GM21367 (cell line): ENCODE measurements around the gene TBCEL.
A peak's percentile ranks its signal among the peaks of the same experiment; 100 is the strongest.
"Not testable (repeated sequence)": the region's sequence is repeated elsewhere in the genome, so short reads cannot be mapped to it uniquely, and the experiment has no call there.

ENCODE experiments used
- ATAC-seq: cut with Tn5 transposase; IDR thresholded peaks from one replicate; pipeline ENCODE4 v1.9.1; 2021; ENCODE audit not compliant: unreplicated experiment

TBCEL gene, protein sequence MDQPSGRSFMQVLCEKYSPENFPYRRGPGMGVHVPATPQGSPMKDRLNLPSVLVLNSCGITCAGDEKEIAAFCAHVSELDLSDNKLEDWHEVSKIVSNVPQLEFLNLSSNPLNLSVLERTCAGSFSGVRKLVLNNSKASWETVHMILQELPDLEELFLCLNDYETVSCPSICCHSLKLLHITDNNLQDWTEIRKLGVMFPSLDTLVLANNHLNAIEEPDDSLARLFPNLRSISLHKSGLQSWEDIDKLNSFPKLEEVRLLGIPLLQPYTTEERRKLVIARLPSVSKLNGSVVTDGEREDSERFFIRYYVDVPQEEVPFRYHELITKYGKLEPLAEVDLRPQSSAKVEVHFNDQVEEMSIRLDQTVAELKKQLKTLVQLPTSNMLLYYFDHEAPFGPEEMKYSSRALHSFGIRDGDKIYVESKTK

DNA sequence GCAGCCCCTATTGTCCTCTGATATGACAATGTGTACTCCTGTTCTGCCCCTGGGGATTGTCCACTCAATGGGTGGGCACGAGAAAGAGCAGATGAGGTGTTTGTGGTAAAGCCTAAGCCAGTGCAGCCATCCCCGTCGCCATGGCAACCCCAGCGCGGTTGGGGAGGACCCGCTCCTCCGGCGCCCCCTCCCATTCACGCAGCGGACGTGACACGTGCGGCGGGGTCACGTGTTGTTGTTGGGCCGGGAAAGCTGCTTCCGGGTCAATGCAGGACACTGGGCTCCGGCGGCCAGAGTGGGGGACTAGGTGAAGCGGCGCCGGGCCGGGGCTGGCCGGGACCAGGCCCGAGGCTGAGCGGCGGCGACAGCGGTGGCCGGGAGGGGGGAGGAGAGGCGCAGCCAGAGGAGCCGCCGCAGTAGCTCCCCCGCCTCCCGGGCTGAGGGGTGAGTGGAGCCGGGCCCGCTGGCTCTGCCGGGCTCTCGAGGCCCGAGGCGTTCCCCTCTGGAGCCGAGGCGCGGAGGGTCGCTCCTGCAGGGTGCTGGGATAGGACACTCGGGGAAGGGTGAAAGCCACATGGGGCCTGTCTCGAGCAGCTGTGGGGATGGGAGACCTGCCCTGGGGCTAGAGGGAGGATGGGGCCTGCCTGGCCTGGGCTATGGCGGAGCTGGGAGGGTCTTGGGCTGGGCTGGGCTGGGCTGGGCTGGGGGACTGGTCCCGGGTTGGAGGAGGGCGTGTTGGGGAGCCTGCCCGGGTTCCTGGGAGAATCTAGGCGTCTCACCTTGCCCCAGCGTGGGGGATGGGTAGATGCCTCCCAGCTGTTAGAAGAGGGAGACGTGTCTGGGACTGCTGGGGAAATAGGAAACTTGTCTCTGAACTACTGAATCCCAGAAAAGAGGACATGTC lies at the start of gene TBCEL:
TSS of gene TBCEL (plus strand) at position 255 of the 904 bp plus-strand sequence. CDS start 21,589 bp downstream, outside the sequence.
- peak; percentile 92 for ATAC-seq

DNA sequence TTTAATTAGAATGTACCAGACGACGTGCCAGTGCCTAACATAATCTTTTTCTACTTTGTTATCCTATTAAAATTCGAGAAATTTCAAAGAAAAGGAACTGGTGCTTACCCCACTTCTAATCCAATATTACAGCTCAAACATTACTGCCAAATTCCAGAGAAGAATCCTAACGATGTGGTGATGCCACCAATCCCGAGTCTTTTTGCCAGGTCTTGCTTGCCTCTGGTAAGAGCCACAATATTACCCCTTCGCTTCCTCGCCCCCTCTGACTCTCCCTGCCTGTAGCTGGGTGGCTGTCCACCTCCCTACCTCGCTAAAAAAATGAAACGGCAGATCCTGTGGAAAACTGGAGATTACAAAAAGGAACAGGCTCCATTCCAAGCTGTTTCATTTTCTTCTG lies 49.4 kb upstream of the TBCEL start:
- no peak for ATAC-seq

DNA sequence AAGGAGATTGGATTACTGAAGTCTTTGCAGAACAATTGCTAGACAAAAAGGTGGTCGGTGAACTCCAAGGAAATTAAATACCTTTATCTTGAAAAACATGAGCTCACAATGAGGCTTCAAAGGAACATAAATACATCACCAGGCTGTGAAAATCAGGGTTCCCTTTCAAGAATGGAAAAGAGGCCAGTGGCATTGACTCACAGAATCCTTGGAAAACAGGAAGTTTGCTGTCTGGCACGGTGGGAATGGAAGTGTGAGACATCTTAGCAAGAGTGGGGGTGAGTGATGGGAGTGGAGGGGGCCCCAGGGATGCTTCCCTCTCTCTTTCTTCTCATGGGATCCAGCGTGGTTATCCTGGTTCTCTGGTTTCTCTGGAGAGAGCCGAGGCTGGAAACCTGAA lies 48.9 kb upstream of the TBCEL start:
- ATAC-seq, result no peak

DNA sequence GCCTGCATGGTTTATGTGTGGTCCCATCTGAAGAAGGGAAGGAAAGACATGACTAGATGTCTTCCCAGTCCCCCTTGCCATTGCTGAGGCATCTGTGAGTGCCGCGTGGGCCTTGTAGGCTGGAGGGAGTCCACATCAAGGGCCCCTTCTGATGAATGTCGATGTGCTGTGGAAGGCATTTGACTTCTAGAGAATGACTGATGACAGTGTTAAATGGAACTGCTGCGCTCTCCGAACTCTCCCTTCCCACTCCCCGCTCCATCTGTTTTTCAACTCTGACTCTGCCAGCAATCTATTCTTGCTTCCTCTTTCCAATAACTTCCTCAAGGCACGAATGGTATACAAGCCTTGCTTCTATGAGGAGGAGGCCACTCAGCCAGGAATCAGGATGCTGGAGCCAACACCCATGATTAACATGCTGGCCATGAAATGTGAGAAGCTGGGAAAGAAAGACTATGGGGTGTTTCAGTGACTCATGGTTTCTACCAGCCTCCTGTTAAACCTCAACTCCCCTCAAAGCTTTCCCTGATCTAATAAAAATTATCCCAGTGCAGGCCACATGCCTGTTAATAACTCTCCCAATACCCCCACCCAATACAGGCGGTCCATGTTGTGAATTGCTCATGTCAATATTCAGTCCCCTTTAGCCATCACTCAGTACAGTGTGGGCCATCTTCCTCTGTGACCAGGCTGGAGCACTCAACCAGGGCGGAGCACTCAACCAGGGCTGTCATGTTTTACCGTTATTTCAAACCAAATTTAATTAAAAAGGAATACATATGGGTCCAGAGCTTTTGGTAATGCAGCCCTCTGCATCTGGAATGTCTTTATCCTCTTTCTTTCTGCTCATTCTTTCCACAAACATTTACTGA lies 46.4 kb upstream of the TBCEL start:
- no peak for ATAC-seq

DNA sequence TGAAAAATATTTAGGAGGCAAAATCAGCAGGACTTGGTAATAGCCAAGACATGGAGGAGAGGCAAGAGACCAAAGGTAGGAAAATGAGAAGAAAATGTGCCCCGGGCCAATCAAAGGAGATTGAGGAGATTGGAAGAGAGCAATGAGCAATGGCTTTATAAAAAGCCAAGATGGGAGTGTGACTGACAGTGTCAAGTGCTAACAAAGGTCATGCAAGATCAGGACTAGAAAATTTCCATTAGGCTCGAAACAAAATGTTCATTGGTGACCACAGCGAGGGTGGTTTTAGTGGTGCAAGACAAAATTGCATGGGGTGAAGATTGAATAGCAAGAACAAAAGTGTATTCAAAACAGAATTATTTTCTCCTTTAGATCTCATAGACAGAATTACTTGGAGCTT lies 45.2 kb upstream of the TBCEL start:
- ATAC-seq, result no peak

DNA sequence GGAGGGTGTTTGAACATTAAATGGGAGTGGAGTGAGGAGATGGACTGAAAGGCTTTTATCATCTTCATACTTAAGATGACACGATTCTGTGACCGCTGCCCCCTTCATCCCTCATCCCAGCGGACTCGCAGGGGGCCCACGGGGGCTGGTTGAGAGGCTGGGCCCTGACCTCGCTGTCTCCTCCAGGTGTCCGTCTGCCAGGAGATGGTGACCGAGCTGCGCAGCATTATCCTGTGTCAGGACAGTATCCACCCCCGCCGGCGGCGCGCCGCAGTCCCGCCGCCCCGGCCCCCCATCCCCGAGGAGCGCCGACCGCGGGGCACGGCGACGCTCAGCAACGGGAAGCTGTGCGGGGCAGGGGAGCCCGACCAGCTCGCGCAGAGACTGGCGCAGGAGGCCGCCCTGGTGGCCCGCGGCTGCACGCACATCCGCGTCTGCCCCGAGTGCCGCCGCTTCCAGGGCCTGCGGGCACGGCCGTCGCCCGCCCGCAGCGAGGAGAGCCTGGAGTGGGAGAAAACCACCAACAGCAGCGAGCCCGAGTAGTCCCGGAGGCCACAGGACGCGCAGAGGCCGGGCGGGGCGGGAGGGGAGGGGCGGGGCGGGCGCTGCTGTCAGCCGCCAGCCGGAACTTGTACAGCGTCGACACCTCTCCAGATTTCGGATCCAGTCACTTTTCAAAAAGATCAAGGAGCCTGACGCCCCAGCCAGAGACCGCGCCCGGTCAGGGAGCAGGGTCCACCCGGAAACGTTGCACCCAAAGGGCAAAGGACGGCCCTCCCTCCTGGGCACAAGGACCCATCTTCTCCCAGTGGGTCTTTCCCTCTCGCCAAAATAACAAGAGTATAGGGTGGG lies 38.0 kb upstream of the TBCEL start:
- ATAC-seq, result no peak

DNA sequence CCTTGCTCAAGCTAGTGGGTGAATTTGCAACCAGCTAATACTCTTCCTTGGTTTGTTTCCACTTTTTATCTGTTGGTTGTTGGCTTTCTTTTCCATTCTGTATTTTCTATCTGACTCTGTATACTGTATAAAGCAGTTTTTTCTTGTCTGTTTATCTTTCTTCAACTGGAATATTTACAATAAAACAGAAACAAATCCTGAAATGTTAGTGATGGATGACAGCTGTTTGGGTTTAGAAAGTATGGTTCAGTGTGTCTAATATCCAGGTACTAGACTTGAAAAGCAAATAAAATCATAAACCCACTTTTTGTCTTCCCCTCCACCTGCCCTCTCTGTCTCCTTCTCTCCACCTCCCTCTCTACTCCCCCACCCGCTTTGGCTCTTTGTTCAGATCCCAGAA lies 35.3 kb upstream of the TBCEL start:
- no peak for ATAC-seq

DNA sequence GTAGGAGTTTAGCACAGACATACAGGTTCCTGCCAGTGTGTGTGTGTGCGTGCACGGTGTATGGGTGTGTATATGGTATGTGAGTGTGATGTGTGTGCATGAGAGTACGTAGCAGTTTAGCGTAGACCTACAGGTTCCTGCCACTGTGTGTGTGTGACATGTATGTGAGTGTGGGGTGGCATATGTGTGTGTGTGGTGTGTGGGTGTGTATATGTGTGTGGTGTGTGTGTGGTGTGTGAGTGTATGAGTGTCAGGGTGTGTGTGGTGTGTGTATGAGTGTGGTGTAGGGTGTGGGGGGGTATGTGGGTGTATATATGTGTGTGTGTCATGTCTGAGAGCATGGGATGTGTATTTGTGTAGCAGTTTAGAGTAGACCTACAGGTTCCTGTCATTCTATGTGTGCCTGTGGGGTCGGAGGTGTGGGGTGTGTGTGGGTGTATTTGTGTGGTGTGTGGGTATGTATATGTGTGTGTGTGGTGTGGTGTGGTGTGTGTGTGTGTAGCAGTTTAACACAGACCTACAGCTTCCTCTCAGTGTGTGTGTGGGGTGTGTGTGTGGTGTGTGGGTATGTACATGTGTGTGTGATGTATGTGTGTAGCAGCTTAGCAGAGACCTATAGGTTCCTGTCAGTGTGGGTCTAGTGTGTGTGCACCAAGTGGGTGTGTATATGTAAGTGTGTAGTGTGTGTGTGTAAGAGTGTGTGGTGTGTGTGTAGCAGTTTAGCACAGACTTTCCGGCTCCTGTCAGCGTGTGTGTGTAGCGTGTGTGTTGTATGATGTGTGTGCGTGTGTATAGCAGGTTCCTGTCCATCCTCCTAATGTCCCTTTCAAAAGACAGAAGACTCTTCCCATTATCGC lies 31.8 kb upstream of the TBCEL start:
- no peak for ATAC-seq

DNA sequence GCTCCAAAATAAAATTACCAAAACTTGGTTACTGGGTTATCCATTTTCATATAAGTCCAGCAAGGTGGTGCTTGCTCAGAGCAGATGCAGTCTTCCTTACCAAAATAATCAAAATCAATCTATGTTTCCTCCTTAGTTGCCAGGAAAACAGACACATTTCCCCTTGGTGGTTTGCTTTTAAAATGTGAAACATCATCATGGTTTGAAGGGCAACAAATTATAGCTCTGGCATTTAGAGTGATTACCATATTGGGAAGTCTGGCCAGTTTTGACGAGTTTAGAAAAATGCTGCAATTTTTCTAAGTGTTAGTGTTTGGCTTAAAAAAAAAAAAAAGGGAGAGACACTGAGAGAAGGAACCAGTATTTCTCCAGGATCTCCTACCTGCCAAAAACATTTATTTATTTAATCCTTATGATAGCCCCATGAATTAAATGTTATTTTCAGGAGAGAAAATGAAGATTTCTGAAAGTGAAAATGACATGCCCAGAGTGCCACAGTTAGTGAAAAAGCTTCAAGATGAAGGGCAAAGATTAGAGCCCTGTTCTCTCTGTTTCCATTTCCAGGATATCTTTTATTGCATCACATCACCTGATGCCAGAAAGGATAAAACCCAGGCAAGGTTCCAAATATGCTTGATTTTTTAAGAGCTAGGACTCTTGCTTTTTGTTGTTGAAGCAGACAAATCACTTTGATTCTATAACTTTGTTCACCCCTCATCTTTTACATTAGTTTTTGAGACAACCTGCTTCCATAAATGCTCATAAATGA lies 29.6 kb upstream of the TBCEL start:
- no peak for ATAC-seq

DNA sequence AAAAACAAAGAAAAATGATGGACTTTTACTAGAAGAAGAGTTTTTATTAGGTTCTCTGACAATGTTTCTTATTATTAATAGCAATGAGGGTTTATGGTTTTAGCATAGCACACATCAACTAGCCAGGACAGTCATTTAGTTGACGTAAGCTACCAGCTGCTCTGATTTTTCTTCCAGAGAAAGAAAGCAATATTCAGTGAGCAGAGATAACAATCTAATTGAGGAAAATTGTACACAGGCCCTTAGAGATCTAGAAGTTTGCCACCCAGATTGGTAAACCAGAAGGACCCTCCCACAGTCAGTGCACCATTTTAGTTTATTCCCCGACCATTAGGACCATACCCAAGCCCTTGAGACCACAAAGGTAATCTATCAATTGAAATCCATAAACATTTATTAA lies 28.7 kb upstream of the TBCEL start:
- no peak for ATAC-seq

DNA sequence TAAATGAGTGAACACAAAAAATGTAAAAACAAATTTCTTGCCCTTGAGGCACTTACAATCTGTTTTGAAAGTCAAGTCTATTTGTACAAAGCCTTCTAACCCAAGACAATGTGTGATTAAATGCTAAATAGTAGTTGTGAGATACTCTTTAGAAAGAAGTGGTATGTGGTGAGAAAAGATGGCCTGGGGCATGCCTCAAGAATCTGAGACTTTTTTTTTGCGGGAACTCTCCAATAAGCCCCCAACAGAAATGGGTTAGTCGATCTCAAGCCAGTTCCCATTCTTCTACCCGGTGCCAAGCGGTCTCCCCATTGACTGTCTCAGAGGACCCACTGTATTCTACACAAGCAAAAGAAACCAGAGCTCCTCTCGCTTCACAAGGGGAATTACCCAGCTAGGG lies 26.9 kb upstream of the TBCEL start:
- ATAC-seq, result no peak

DNA sequence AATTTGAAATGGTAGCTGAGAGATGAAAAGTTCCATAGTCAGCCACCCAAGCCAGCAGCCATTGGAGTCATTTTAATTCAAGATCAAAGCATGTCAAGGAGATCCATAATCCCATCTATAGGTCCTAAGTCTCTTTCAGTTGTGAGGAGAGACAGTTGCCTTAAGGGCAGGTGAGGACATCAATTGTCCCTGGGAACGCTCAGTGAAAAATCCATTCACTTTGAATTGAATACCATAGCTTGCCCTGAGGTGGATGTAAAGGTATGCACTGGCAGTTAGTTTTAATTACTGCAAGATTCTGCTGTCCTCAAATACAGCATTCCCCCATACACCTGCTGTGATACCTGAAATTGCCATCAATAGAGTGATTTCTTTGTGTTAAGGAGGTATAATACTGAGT lies 25.3 kb upstream of the TBCEL start:
- ATAC-seq, result no peak

DNA sequence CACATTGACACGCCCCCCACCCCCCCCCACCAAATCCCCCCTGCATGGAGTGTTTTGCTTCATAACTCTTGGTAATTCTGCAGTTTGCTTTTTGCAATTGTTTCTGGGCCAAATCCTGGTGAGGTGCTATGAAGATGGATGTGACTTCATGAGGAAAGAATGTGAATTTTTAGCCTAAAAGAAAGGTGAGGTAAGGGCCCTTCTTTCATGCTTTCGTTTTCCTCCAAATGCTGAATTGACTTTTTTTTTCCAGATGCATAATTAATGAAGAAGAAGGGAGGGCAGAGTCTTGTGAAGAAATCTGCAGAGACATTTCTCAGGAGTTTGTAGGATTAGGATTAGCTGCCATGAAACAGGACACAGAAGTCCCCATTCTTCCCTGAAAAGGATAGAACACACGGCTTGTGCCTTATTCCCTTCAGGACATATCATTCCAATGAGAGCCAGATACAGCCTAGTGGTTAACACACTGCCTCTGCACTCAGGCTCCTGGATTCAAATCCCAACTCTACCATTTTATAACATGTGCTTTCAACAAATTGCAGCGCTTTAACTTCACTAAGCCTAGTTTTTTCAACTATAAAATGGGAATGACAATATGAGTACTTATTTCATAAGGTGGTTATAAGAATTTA lies 19.6 kb upstream of the TBCEL start:
- no peak for ATAC-seq

DNA sequence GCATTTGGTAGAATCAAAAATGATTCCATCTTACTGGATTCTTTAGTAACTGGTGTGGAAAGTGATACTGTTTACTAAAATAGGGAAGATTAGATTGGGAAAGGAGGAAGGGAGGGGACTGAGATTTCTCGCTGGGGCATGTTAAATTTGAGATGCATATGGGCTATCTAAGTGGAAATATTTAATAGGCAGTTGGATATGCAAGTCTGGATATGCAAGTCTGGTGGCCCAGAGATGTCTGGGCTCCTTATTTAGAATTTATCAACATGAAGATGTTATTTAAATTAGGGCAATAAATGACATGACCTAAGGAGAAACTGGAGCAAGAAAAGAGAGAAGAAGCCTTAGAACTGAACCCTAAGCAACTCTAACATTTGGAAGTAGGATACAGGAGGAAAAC lies 17.0 kb upstream of the TBCEL start:
- ATAC-seq, result no peak

DNA sequence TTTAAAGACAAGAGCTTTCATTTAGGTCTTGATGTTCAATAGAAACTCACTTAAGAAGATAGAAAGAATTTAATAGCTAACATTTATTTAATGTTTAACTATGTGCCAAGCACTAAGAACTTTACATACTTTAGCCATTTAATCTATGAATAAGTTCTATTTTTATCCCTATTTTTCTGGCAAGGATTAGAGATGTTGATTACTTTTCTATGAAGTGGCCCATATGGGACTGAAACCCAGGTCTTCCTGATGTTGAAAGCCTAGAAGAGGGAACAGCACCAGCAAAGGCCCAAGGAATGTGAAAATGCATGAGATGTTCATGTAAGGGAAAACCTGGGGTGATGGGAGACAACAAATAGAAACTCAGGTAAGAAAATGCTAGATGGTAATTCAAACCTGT lies 15.4 kb upstream of the TBCEL start:
- no peak for ATAC-seq

DNA sequence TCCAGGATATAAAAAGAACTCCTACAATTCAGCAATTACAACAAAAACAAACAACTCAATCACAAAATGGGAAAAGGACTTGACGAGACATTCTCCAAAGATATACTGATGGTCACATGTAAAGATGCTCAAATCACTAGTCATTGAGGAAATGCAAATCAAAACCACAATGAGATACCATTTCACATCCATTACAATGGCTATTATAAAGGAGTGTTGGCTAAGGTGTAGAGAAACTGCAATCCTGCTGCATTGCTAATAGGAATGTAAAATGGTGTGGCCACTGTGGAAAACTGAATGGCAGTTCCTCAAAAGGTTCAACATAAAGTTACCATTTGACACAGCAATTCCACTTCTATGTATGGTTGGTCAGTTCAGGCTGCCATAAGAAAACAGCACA lies 11.8 kb upstream of the TBCEL start:
- no peak for ATAC-seq

DNA sequence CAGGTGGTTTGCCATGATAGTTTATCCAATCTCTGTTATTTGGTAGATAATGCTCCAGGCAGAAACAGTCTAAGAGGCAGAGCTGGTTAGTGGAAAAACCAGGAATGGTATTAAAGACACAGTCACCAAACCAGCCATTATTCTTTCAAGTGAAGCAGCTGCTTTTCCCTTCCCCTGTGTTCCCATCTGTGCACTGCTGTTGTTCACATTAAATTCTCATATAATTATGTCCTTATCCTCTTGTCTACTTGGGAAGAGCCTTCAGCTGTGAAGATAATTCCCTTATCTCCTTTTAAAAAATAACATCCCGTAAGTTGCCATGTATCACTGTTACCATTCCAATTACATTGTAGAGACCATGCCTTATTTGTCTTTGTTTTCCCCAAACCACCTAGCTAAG lies 5.2 kb upstream of the TBCEL start:
- ATAC-seq, result no peak

DNA sequence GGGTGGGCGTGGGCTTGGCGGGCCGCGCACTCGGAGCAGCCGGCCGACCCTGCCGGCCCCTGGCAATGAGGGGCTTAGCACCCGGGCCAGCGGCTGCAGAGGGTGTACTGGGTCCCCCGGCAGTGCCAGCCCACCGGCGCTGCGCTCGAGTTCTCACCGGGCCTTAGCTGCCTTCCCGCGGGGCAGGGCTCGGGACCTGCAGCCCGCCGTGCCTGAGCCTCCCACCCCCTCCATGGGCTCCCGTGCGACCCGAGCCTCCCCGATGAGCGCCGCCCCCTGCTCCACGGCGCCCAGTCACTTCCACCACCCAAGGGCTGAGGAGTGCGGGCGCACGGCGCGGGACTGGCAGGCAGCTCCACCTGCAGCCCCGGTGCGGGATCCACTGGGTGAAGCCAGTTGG lies 2.2 kb upstream of the TBCEL start:
- ATAC-seq, result not testable (repeated sequence)
